ENCODE measurements around the gene MRPL51. TPM values are rescaled to one million over a fixed set of nuclear protein-coding genes. Genes with fewer than 3 reads are reported as not detected.
A peak's percentile ranks its signal among the peaks of the same experiment; 100 is the strongest.

MRPL51 gene
- total RNA-seq, 1 experiment from 2014 or later: 265 TPM

GRCh38 chr12:6532927-6533652 is 40.0 kb upstream of the MRPL51 start:
- peak overlapping the region; percentile 96 to 98 for H3K4me3 ChIP-seq (replicated peaks in 1 of 2; ENCODE audit: low read depth in 1 of 2, low read length in 2 of 2)
- peak overlapping the region; percentile 97 for H3K4me2 ChIP-seq (ENCODE audit: low read length)
- intact Hi-C loops (cut with micrococcal nuclease): loop anchor here (2.0 to 10.0 kb wide), 2 partner anchors 38 to 198 kb away; partner anchors contain the start of gene NCAPD2
- H4K20me1 ChIP-seq (ENCODE audit: insufficient read depth): peaks cover 18% of the 10 kb centered on the region; the same call in 1 of the 2 replicates
- CTCF ChIA-PET: interaction anchor here (1.0 kb wide), 1 partner anchor 151 kb away, joined by 3 read pairs; no protein-coding TSS in a partner anchor
- H3K27me3 ChIP-seq (ENCODE audit: insufficient read depth, low read length): no peaks in the 10 kb centered on the region
- BruUV-seq (replicated peaks): no TSS peak
- H3K9me2 ChIP-seq (ENCODE audit: insufficient read depth): no peaks in the 10 kb centered on the region
- H2AFZ ChIP-seq (ENCODE audit: low read depth, low read length, poor library complexity, severe bottlenecking): no peak overlapping the region
- no peak for DNase-seq (ENCODE audit: low read depth, low spot score)
- H3K36me3 ChIP-seq (ENCODE audit: control insufficient read depth in 1 of 2, insufficient read depth in 2 of 2, low read length in 2 of 2): peaks cover 35 to 74% of the 10 kb centered on the region in 2 experiments
- ATAC-seq: peak; percentile 40
- TF ChIP-seq YY1 (IDR thresholded peaks at IDR 0.05; ENCODE audit: extremely low read depth, insufficient replicate concordance, low read depth, low read length) (peak; percentile 15), EZH2 (IDR thresholded peaks at IDR 0.05) (no peak), POLR2A (IDR thresholded peaks at IDR 0.05; ENCODE audit: borderline replicate concordance, extremely low read depth, insufficient read depth, insufficient read length) (peak; percentile 31)
- POLR2A ChIA-PET: interaction anchor here (0.8 to 1.1 kb wide), 4 partner anchors 9 to 197 kb away, joined by 3 to 5 read pairs (median 4); partner anchors contain the start of genes MRPL51 and VAMP1
- peak overlapping the region; percentile 98 for H3K9ac ChIP-seq (ENCODE audit: low read length)
- RAD21 ChIA-PET (ENCODE audit: low non-redundant PET in 1 of 2, low total read pairs in 2 of 2, uncharacterized antibody in 2 of 2, unreplicated experiment in 2 of 2): interaction anchor here in 1 of 2 experiments (0.5 kb wide), 1 partner anchor 174 kb away, joined by 3 read pairs; no protein-coding TSS in a partner anchor
- peak overlapping the region; percentile 99 for H3K27ac ChIP-seq (ENCODE audit: low read depth, low read length)
- peaks cover 54% of the 10 kb centered on the region for H3K79me2 ChIP-seq (ENCODE audit: insufficient read depth, low read length)
- no peaks in the 10 kb centered on the region for H3K9me3 ChIP-seq (ENCODE audit: control insufficient read depth in 1 of 2, insufficient read depth in 1 of 2, low read depth in 1 of 2, low read length in 2 of 2)
- peaks cover 15 to 59% of the 10 kb centered on the region in 2 experiments for H3K4me1 ChIP-seq (ENCODE audit: control insufficient read depth in 1 of 2, insufficient read depth in 2 of 2, low read length in 2 of 2)

GRCh38 chr12:6532051-6532926 is 39.2 kb upstream of the MRPL51 start:
- H3K36me3 ChIP-seq (ENCODE audit: control insufficient read depth in 1 of 2, insufficient read depth in 2 of 2, low read length in 2 of 2): peaks cover 41 to 76% of the 10 kb centered on the region in 2 experiments
- CTCF ChIA-PET: interaction anchor here (1.0 kb wide), 1 partner anchor 152 kb away, joined by 3 read pairs; no protein-coding TSS in a partner anchor
- H4K20me1 ChIP-seq (ENCODE audit: insufficient read depth): peaks cover 18% of the 10 kb centered on the region; the same call in 1 of the 2 replicates
- peak overlapping the region; percentile 98 for H3K9ac ChIP-seq (ENCODE audit: low read length)
- POLR2A ChIA-PET: interaction anchor here (0.8 to 1.3 kb wide), 5 partner anchors 8 to 196 kb away, joined by 3 to 5 read pairs (median 4); partner anchors contain the start of genes MRPL51 and VAMP1
- intact Hi-C loops (cut with micrococcal nuclease): loop anchor here (2.0 to 10.0 kb wide), 2 partner anchors 37 to 197 kb away; partner anchors contain the start of gene NCAPD2
- peaks cover 15 to 51% of the 10 kb centered on the region in 2 experiments for H3K4me1 ChIP-seq (ENCODE audit: control insufficient read depth in 1 of 2, insufficient read depth in 2 of 2, low read length in 2 of 2)
- H3K4me2 ChIP-seq (ENCODE audit: low read length): peak overlapping the region; percentile 97
- H3K79me2 ChIP-seq (ENCODE audit: insufficient read depth, low read length): peaks cover 51% of the 10 kb centered on the region
- no peak overlapping the region for H2AFZ ChIP-seq (ENCODE audit: low read depth, low read length, poor library complexity, severe bottlenecking)
- peak overlapping the region; percentile 99 for H3K27ac ChIP-seq (ENCODE audit: low read depth, low read length)
- TF ChIP-seq MAX (IDR thresholded peaks at IDR 0.05): no peak
- peak; percentile 24 for TF ChIP-seq POLR2AphosphoS5 (IDR thresholded peaks at IDR 0.05; ENCODE audit: low read depth, low read length)
- TF ChIP-seq YY1 (IDR thresholded peaks at IDR 0.05; ENCODE audit: extremely low read depth, insufficient replicate concordance, low read depth, low read length): no peak
- TF ChIP-seq TCF7L2 (IDR thresholded peaks at IDR 0.05; ENCODE audit: borderline replicate concordance, extremely low read depth, insufficient read depth, insufficient read length): no peak
- BruUV-seq (replicated peaks): no TSS peak
- DNase-seq (ENCODE audit: low read depth, low spot score) (peak; percentile 85), ATAC-seq (peak; percentile 47)
- no peaks in the 10 kb centered on the region for H3K27me3 ChIP-seq (ENCODE audit: insufficient read depth, low read length)
- H3K9me3 ChIP-seq (ENCODE audit: control insufficient read depth in 1 of 2, insufficient read depth in 1 of 2, low read depth in 1 of 2, low read length in 2 of 2): no peaks in the 10 kb centered on the region
- H3K4me3 ChIP-seq (replicated peaks in 1 of 2; ENCODE audit: low read depth in 1 of 2, low read length in 2 of 2): peak overlapping the region; percentile 96 to 98
- RAD21 ChIA-PET (ENCODE audit: low non-redundant PET in 1 of 2, low total read pairs in 2 of 2, uncharacterized antibody in 2 of 2, unreplicated experiment in 2 of 2): interaction anchor here (0.5 to 0.6 kb wide), 2 partner anchors 103 to 175 kb away, joined by 3 read pairs; partner anchors contain the start of gene LPAR5 (in 1 of the 2)
- no peaks in the 10 kb centered on the region for H3K9me2 ChIP-seq (ENCODE audit: insufficient read depth)

Measured in HCT116 (cell line).